RCC 7860 (cell line): Measurements from ENCODE around the gene SIRT3.
"Not testable (repeated sequence)": the region's sequence is repeated elsewhere in the genome, so short reads cannot be mapped to it uniquely, and the experiment has no call there.

Experiments
- DNase-seq: peaks from one replicate; pipeline ENCODE4 v3.0.0-alpha.2; 2015; ENCODE audit warnings: low spot score
- FAIRE-seq: peaks from 2 replicates; lab custom pipeline; 2012; peaks lifted over from hg19 to GRCh38; lab: Jason Lieb, UNC

SIRT3 gene

GRCh38 chr11:271319-271715 is 35.2 kb upstream of the SIRT3 start:
- DNase-seq: no peak
- FAIRE-seq: no peak

GRCh38 chr11:270451-271318 is 34.5 kb upstream of the SIRT3 start:
- DNase-seq (no peak), FAIRE-seq (no peak)

GRCh38 chr11:269146-269890 is 33.2 kb upstream of the SIRT3 start:
- DNase-seq: no peak
- FAIRE-seq: no peak

DNA sequence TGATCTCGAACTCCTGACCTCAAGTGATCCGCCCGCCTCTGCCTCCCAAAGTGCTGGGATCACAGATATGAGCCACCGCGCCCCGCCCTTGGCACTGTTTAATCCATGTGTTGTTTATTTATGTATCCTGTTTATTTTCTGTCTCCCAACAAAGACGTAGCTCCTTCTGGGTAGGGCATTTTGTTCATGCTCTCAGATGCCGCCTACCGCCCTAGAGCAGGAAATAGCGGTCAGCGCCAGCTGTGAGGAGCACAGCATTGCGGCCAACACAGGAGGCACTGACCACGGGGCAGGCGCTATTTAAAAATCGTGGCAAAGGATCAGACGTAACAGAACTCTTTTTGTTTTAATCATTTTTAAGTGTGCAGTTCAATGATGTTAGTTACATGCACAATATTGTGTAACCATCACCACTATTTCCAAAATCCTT is 32.6 kb upstream of the SIRT3 start:
- not testable (repeated sequence) for FAIRE-seq, DNase-seq

GRCh38 chr11:267491-267994 is 31.4 kb upstream of the SIRT3 start:
- DNase-seq: no peak

GRCh38 chr11:266676-267439 is 30.7 kb upstream of the SIRT3 start:
- no peak for FAIRE-seq
- no peak for DNase-seq

More at GRCh38 chr11:267491-267994, 31.4 kb upstream of the SIRT3 start:
- FAIRE-seq: no peak

- FAIRE-seq: no peak
- DNase-seq: no peak
Observed at GRCh38 chr11:261624-262023, 25.5 kb upstream of the SIRT3 start.

DNA sequence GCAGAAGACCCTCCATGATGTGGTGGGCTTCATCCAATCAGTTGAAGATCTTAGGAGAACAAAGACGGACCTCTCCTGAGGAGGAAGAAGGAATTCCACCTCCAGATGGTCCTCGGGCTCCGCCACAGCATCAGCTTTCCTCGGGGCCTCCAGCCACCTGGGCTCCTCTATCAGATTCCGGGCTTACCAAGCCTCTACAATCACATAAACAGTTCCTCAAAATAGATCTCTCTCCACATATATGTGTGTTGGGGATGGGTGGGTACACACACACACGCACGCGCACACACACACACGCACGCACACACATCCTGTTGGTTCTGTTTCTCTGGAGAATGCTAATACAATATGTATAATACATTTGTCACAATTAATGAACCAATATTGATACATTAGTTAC is 23.3 kb upstream of the SIRT3 start:
- no peak for FAIRE-seq
- DNase-seq: no peak

- no peak for DNase-seq
Observed at GRCh38 chr11:257766-258493, 21.8 kb upstream of the SIRT3 start.

GRCh38 chr11:256952-257737 is 21.0 kb upstream of the SIRT3 start:
- no peak for FAIRE-seq
- no peak for DNase-seq

More at GRCh38 chr11:257766-258493, 21.8 kb upstream of the SIRT3 start:
- FAIRE-seq: no peak

DNA sequence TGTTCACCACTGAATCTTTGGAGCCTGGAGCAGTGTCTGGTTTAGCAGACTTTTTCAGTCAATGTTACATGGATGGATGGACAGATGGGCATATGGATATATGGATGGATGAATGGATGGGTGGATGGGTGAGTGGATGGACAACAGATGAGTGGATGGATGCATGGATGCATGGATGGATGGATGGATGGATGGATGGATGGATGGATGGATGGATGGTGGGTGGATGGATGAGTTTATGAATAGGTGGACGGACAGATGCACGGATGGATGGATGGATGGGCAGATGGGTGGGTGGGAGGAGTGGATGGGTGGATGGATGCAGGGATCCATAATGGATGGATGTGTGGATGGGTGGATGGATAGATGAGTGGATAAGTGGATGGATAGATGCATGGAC is 19.7 kb upstream of the SIRT3 start:
- DNase-seq (no peak), FAIRE-seq (no peak)

DNA sequence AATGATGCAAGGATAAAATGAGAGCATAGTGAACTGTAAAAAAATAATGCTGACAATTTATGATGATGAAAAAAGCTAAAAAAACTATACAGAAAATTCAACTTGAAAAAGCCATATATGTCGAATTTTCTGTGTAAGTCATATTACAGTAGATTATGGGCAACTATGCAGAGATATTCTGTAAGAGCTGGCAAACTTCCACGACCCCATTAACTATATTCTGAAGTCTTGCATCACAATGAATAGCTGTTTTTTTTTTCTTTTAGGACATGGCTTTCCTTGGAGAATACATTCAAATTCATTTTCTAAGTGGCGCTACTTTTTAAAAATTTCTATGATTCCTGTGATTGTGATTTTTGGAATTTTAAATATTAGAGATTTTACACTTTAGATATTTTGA is 19.0 kb upstream of the SIRT3 start:
- FAIRE-seq: no peak

DNA sequence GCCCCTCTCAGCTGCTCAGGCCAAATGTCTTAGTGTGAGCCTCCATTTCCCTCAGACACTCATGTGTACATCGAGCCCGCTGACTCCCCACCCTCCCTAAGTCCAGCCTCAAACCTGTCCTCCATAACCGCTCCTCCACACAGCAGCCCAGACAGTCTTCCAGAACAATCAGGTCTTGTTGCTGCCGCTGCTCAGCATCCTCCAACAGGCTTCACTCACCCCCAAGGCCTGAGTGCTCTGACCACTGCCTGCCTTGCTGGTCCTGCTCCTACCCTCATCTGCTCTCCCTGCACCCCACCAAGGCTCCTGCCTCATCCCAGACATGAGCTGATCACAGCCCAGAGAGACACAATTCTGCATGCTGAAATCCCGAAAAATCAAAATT is 17.7 kb upstream of the SIRT3 start:
- FAIRE-seq (no peak), DNase-seq (no peak)

More for the DNA sequence above, 19.0 kb upstream of the SIRT3 start:
- no peak for DNase-seq

GRCh38 chr11:253160-253885 is 17.2 kb upstream of the SIRT3 start:
- no peak for FAIRE-seq
- DNase-seq: no peak

- DNase-seq (no peak), FAIRE-seq (no peak)
Observed at GRCh38 chr11:252666-253065, 16.5 kb upstream of the SIRT3 start.

DNA sequence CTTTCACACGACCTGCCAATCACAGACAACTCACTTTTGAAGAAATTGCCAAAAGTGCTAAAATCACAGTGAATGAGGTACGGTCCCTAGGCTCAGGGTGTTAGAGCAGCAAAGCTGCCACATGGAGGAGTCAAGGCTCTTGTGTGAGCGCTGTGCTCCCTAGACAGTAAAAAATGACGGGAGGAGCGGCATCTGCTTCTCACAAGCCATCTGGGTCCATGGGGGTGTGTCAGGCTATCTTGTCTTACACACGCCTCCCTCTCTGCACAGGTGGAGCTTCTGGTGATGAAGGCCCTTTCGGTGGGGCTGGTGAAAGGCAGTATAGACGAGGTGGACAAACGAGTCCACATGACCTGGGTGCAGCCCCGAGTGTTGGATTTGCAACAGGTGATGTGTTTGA is 15.4 kb upstream of the SIRT3 start:
- no peak for FAIRE-seq

DNA sequence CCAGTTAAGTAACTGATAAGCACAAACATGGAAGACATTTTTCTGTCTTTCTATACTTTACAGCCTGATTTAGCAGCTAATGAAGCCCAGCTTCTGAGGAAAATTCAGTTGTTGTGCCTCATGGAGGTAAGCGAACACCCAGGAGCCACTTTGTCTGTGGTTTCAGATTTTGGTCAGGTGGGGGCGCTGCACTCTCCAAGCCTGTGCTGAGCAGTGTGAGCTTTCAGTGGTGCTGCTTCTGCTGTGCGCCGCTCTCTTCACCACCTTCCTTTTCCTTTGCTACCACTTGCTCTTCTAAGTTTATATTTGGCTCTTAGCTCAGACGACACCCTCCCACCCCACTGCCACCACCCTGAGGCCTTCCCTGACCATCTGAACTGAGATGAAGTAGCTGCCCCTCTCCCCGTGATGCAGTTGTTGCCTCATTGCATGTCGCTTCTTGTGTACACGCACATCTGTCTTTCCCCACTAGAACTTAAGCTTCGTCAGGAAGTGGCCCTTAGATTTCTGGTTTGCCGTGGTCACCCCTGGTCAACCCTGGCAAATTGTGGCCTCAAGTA is 14.7 kb upstream of the SIRT3 start:
- no peak for FAIRE-seq
- DNase-seq: no peak

More for the DNA sequence above, 15.4 kb upstream of the SIRT3 start:
- no peak for DNase-seq

- no peak for DNase-seq
- FAIRE-seq: no peak
Observed at GRCh38 chr11:250274-250673, 14.1 kb upstream of the SIRT3 start.

DNA sequence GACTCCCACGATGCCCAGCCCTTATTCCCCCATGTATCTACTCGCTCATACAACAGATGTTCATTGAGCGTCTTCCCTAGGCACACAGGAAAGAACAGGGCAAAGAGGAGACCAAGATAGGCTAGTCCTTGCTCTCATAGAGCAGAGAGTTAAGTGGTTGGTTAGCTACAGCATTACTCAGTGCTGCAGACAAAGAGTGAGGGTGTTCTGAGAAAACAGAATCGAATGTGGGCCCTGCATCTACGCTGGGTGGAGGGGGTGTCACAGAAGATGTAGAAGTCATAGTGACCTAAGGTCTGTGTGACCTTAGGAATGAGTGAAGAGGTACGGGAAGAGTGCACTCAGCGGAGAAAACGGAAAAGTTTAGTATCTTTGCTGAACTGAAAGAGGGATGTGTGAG is 12.9 kb upstream of the SIRT3 start:
- DNase-seq (no peak), FAIRE-seq (no peak)
